SKM-1 treated with dmso at 0.1 percent for 144 hours (cell line): ENCODE results near the gene PRSS36.
"Not testable (repeated sequence)": the region's sequence is repeated elsewhere in the genome, so short reads cannot be mapped to it uniquely, and the experiment has no call there.

Experiments
- DNase-seq: peaks from one replicate; lab custom pipeline; 2025; ENCODE audit not compliant: unreplicated experiment; lab: John Stamatoyannopoulos, UW

The PRSS36 gene

GRCh38 chr16:31184888-31185287 lies 35.0 kb upstream of the PRSS36 start:
- DNase-seq: no peak

GRCh38 chr16:31183432-31184428 lies 33.9 kb upstream of the PRSS36 start:
- DNase-seq: no peak

GRCh38 chr16:31182391-31182790 lies 32.5 kb upstream of the PRSS36 start:
- DNase-seq: no peak

- DNase-seq: no peak
Measured at GRCh38 chr16:31181102-31181830, 31.4 kb upstream of the PRSS36 start.

- peak; percentile 90 for DNase-seq
Measured at GRCh38 chr16:31179747-31180459, 30.0 kb upstream of the PRSS36 start, which contains the start of gene FUS. TSS of gene FUS (plus strand) at chr16:31180139. CDS start at chr16:31180215, 76 bp downstream.

GRCh38 chr16:31179219-31179746 lies 29.4 kb upstream of the PRSS36 start:
- DNase-seq: no peak

- no peak for DNase-seq
Measured at GRCh38 chr16:31177136-31177535, 27.3 kb upstream of the PRSS36 start.

- DNase-seq: not testable (repeated sequence)
Measured at GRCh38 chr16:31170048-31170447, 20.2 kb upstream of the PRSS36 start.

GRCh38 chr16:31168848-31169247 lies 19.0 kb upstream of the PRSS36 start:
- DNase-seq: no peak

GRCh38 chr16:31167315-31167714 lies 17.4 kb upstream of the PRSS36 start:
- no peak for DNase-seq

- peak; percentile 67 for DNase-seq
Measured at GRCh38 chr16:31157136-31157535, 7.3 kb upstream of the PRSS36 start.

- DNase-seq: peak; percentile 54
Measured at GRCh38 chr16:31150976-31151375, 1.1 kb upstream of the PRSS36 start.

- no peak for DNase-seq
Measured at GRCh38 chr16:31149332-31149731, 534 bp downstream of the PRSS36 start.

GRCh38 chr16:31148896-31149295 lies 970 bp downstream of the PRSS36 start:
- DNase-seq: no peak

GRCh38 chr16:31148281-31148728 lies 1.6 kb downstream of the PRSS36 start:
- no peak for DNase-seq

GRCh38 chr16:31147574-31147973 lies 2.3 kb downstream of the PRSS36 start:
- DNase-seq: no peak

GRCh38 chr16:31145398-31145990 lies 4.4 kb downstream of the PRSS36 start:
- DNase-seq: no peak

- not testable (repeated sequence) for DNase-seq
Measured at GRCh38 chr16:31144418-31144817, 5.4 kb downstream of the PRSS36 start.

- DNase-seq: no peak
Measured at GRCh38 chr16:31143694-31144148, 6.1 kb downstream of the PRSS36 start.

GRCh38 chr16:31143011-31143693 lies 6.7 kb downstream of the PRSS36 start:
- DNase-seq: no peak
